Lower leg skin (tissue), 4 donors: ENCODE data around the gene SPATA13. TPM values are rescaled to one million over a fixed set of nuclear protein-coding genes. Genes with fewer than 3 reads are reported as not detected.
A peak's percentile ranks its signal among the peaks of the same experiment; 100 is the strongest.

Experiments
- DNase-seq, 2 donors: peaks; one replicate each; pipeline ENCODE4 v3.0.0-alpha.2; 2019; ENCODE audit warnings: low spot score in 2 of 2
- H3K4me3 ChIP-seq: fragments of 200-600 bp; sonication (generic); 2 replicates; pipeline ENCODE4 v1.5.1; 2017; ENCODE audit warnings: mild to moderate bottlenecking, low read depth; ENCODE audit not compliant: poor library complexity, severe bottlenecking
- POLR2A ChIP-seq, 2 donors: fragments of 450-650 bp; IDR thresholded peaks; one replicate each; pipeline ENCODE4 v1.6.1; 2016 to 2017; ENCODE audit warnings: antibody characterized with exemption in 2 of 2, mild to moderate bottlenecking in 1 of 2, moderate library complexity in 1 of 2
- WGBS, 2 donors: methylation state at CpG; one replicate each; pipeline ENCODE4 v1.1.5; 2018; 5-methylcytosine and 5-hydroxymethylcytosine counted together
- intact Hi-C: fragments of 100-400 bp; cut with DNase I; formaldehyde crosslinking; loops from one replicate; pipeline ENCODE4 v1.15.0; 2023; ENCODE audit warnings: low total_unique reads
- total RNA-seq, 4 donors: library from RNA; depleted of rRNA; stranded (reverse); fragments of >200 nt; gene quantifications; one replicate each; pipeline ENCODE4 v1.1.0, GENCODE V29; 2016
- TF ChIP-seq, protein P1 (sequence below), 3 donors: fragments of 450-650 bp; IDR thresholded peaks; one replicate each; pipeline ENCODE4 v1.5.1; 2016; ENCODE audit warnings: antibody characterized with exemption in 3 of 3, mild to moderate bottlenecking in 3 of 3, moderate library complexity in 2 of 3

The SPATA13 gene
- total RNA-seq, 4 donors from 2014 or later, result 30.6 to 78.3 (median 46.2) TPM

DNA sequence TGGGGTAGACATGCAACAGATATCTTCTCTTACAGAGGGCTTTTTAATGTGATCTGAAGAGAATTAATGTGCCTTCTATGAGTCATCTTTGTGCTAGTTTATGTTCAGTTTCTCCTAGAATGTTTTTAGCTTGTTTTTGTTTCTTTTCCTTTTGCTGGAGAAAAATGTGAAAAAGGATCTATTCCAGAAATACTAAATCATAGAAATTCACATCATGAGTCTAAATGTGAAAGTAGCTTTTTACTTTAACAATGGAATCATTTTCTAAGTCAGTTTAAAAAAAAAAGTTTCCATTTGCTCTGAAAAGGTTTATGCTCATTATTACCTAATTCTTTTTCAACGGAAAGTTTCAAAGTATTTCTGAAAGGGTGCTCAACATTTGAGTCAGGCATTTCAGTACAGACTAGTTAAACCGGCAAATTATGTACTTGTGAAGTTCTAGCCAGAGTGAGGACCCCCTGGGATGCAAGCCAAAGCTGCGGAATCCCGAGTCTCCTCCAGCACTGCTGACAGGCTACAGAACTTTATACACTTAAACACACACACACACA lies 72.9 kb downstream of the SPATA13 start:
- H3K4me3 ChIP-seq, result no peak overlapping the region
- intact Hi-C loops, result no loop called here
- TF ChIP-seq, protein P1, sequence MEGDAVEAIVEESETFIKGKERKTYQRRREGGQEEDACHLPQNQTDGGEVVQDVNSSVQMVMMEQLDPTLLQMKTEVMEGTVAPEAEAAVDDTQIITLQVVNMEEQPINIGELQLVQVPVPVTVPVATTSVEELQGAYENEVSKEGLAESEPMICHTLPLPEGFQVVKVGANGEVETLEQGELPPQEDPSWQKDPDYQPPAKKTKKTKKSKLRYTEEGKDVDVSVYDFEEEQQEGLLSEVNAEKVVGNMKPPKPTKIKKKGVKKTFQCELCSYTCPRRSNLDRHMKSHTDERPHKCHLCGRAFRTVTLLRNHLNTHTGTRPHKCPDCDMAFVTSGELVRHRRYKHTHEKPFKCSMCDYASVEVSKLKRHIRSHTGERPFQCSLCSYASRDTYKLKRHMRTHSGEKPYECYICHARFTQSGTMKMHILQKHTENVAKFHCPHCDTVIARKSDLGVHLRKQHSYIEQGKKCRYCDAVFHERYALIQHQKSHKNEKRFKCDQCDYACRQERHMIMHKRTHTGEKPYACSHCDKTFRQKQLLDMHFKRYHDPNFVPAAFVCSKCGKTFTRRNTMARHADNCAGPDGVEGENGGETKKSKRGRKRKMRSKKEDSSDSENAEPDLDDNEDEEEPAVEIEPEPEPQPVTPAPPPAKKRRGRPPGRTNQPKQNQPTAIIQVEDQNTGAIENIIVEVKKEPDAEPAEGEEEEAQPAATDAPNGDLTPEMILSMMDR (IDR thresholded peaks at IDR 0.05), result no peak
- TF ChIP-seq POLR2A (IDR thresholded peaks at IDR 0.05), result no peak
- no peak for DNase-seq
- 43 to 48% methylated on average over 4 of the region's 4 CpGs for WGBS, 2 donors

DNA sequence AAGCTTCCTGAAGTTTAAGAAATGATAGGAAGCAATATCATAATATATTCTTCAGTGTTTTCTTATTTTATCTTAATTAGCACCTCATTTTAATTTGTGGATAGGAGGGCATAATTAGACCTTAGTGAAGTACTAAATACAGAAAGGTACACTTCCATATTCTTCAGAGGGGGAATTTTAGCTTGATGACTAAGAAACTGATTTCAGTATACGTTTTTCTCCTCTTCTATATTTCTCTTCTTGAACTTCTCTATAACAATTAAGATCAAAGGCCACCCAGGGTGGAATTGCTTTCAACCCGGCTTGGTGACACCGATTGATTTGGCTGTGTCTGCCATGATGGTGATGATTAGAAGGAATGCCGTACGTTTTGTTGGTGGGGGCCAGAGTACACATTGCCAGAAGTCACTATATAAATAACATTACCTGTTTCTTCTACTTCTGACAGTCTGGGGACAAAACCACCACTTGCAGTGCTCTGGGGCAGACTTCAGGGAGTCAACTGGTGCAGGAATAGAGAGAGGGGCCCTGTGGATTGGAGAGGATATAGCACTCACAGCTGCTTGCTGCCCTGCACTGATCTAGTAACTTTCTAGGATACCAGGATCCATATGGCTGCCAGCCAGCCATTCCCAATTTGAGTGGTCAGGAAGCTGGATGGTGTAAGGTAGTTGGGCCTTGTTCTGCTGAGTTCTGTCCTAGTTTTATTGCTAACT lies 73.8 kb downstream of the SPATA13 start:
- no peak overlapping the region for H3K4me3 ChIP-seq
- intact Hi-C loops, result no loop called here
- DNase-seq, result peak in 1 of 2 donors; percentile 52
- 79 to 85% methylated on average over 5 of the region's 5 CpGs for WGBS, 2 donors
- TF ChIP-seq POLR2A (IDR thresholded peaks at IDR 0.05), result no peak

GRCh38 chr13:24237356-24237755 lies 76.8 kb downstream of the SPATA13 start:
- no peak overlapping the region for H3K4me3 ChIP-seq
- intact Hi-C loops, result no loop called here
- DNase-seq, result no peak
- TF ChIP-seq POLR2A (IDR thresholded peaks at IDR 0.05), result no peak
- TF ChIP-seq, protein P1 (IDR thresholded peaks at IDR 0.05), result no peak
- WGBS, 2 donors, result 58 to 64% methylated on average over 1 of the region's 1 CpG

- TF ChIP-seq, protein P1 (IDR thresholded peaks at IDR 0.05), result no peak
- TF ChIP-seq POLR2A (IDR thresholded peaks at IDR 0.05), result no peak
- intact Hi-C loops, result no loop called here
- peak in 1 of 2 donors; percentile 54 for DNase-seq
- no peak overlapping the region for H3K4me3 ChIP-seq
- WGBS, 2 donors, result 95 to 96% methylated on average over 10 of the region's 10 CpGs
Measured at GRCh38 chr13:24241336-24241735, 80.8 kb downstream of the SPATA13 start.

DNA sequence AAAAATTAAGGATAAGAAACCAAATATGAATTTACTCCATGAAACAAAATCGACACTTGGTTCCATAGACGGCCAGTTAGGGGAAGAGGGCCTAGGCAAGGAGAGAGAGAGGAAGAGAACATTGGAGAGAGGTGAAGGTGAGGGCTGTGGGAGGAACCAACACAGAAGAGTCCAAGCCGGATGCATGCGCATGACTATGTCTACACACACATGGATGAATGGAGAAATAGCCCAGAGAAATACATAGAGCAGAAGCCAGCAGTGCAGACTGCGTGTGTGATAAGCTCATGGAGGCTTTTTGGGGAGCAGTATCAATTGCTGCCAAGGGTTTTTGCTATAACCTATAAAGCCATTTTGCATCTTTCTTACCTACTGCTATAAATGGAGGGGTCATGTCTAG lies 81.6 kb downstream of the SPATA13 start:
- intact Hi-C loops, result no loop called here
- H3K4me3 ChIP-seq, result no peak overlapping the region
- no peak for TF ChIP-seq POLR2A (IDR thresholded peaks at IDR 0.05)
- TF ChIP-seq, protein P1 (IDR thresholded peaks at IDR 0.05), result no peak
- no peak for DNase-seq
- 93 to 97% methylated on average over 5 of the region's 5 CpGs for WGBS, 2 donors

DNA sequence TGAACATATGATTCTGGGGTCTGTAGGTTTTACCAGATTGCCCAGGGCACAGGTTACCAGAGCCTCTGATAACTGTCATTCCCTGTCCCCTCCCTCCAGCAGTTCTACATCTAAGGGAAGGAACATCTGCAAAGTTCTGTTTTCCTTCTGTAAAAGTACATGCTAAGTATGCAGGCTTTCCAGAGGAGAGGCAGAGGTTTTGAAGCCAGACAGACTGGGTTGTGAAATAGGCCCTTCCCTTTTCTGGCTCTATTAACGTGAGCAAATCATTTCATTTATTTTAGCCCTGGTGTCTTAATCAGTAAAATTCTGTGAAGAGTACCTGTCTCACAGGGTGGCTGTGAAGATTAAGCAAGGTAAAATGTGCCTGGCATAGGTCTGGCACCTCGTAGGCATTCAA lies 82.8 kb downstream of the SPATA13 start:
- intact Hi-C loops, result no loop called here

More for the DNA sequence above, 82.8 kb downstream of the SPATA13 start:
- H3K4me3 ChIP-seq, result no peak overlapping the region
- TF ChIP-seq, protein P1 (IDR thresholded peaks at IDR 0.05), result no peak
- TF ChIP-seq POLR2A (IDR thresholded peaks at IDR 0.05), result no peak
- no peak for DNase-seq
- WGBS, 2 donors, result 48 to 50% methylated on average over 2 of the region's 2 CpGs
